ENCODE measurements around the gene NSUN2.

DNA sequence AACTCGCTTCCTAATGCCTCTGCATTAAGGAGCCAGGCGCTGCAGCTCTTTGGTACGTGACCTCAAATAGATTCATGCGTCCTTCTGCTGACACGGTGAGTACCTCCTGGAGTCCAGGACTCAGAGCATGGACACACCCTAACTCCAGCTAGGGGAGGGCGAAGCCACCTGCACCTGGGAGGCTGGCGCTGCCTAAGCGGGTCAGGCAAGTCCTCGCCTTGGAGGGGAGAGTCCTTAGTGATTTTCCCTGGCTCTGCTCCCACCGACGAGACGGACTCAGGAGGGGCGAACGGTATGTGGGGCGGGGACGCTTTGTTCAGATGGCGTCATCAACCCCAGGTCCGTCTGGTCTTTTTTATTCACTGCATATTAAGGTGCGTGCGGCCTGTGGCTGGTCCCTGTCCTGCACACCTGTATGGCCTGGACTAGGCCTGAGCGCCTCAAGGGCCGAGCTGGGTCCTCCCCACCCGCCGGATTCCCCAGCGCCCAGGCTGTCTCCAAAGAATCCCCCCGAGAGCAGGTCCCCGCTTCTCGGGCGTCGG, 50.3 kb downstream of the NSUN2 start:
- TF ChIP-seq, protein P1, sequence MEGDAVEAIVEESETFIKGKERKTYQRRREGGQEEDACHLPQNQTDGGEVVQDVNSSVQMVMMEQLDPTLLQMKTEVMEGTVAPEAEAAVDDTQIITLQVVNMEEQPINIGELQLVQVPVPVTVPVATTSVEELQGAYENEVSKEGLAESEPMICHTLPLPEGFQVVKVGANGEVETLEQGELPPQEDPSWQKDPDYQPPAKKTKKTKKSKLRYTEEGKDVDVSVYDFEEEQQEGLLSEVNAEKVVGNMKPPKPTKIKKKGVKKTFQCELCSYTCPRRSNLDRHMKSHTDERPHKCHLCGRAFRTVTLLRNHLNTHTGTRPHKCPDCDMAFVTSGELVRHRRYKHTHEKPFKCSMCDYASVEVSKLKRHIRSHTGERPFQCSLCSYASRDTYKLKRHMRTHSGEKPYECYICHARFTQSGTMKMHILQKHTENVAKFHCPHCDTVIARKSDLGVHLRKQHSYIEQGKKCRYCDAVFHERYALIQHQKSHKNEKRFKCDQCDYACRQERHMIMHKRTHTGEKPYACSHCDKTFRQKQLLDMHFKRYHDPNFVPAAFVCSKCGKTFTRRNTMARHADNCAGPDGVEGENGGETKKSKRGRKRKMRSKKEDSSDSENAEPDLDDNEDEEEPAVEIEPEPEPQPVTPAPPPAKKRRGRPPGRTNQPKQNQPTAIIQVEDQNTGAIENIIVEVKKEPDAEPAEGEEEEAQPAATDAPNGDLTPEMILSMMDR (IDR thresholded peaks at IDR 0.05; ENCODE audit: low read depth, low read length, poor library complexity, severe bottlenecking), result no peak
- TF ChIP-seq EZH2phosphoT487 (IDR thresholded peaks at IDR 0.05; ENCODE audit: borderline replicate concordance, low read length), result no peak

Measured in DOHH2 (cell line).